CD8-positive, alpha-beta memory T cell (primary cell): Measurements from ENCODE around the gene DIAPH3. TPM values are rescaled to one million over a fixed set of nuclear protein-coding genes. Genes with fewer than 3 reads are reported as not detected.

Experiments
- CTCF ChIA-PET: fragments of 350-600 bp; sonication (Branson Sonifier 250); formaldehyde crosslinking; loops from one replicate; lab custom pipeline; 2021; ENCODE audit warnings: antibody characterized with exemption; lab: Charles Lee
- POLR2A ChIA-PET: fragments of 350-600 bp; sonication (Branson Sonifier 250); formaldehyde crosslinking; loops from one replicate; lab custom pipeline; 2021; ENCODE audit warnings: antibody characterized with exemption; lab: Charles Lee
- DNase-seq, 5 donors: peaks; one replicate each; pipeline versions ENCODE4 v3.0.0 to v3.0.0-alpha.2; 2020 to 2022; ENCODE audit warnings: mixed read lengths in 1 of 5
- H3K27ac ChIP-seq: one replicate; pipeline ENCODE4 v1.7.0; 2013; ENCODE audit warnings: low read depth, mild to moderate bottlenecking, low read length, moderate library complexity
- H3K27me3 ChIP-seq: 2 replicates; pipeline ENCODE4 v1.7.0; 2013; ENCODE audit warnings: low read length, mild to moderate bottlenecking; ENCODE audit not compliant: insufficient read depth, poor library complexity, severe bottlenecking
- H3K36me3 ChIP-seq: 2 replicates; pipeline ENCODE4 v1.7.0; 2013; ENCODE audit warnings: mild to moderate bottlenecking, low read length, moderate library complexity; ENCODE audit not compliant: insufficient read depth
- H3K4me1 ChIP-seq: 2 replicates; pipeline ENCODE4 v1.7.0; 2013; ENCODE audit warnings: mild to moderate bottlenecking, low read length, moderate library complexity; ENCODE audit not compliant: insufficient read depth
- H3K4me3 ChIP-seq: 2 replicates; pipeline ENCODE4 v1.7.0; 2013; ENCODE audit warnings: mild to moderate bottlenecking, low read length
- H3K9me3 ChIP-seq: 2 replicates; pipeline ENCODE4 v1.7.0; 2013; ENCODE audit warnings: mild to moderate bottlenecking, low read length
- H3K27ac Mint-ChIP-seq, 8 donors: one replicate each; pipeline ENCODE4 v1.8.0; 2020 to 2021; ENCODE audit warnings: mixed read lengths in 8 of 8, mild to moderate bottlenecking in 6 of 8, inconsistent platforms in 3 of 8, moderate library complexity in 3 of 8
- H3K27me3 Mint-ChIP-seq, 2 donors: one replicate each; pipeline ENCODE4 v1.8.0; 2020 to 2021; ENCODE audit warnings: mixed read lengths in 2 of 2, mild to moderate bottlenecking in 1 of 2, moderate library complexity in 1 of 2
- H3K36me3 Mint-ChIP-seq, 3 donors: one replicate each; pipeline ENCODE4 v1.8.0; 2020 to 2021; ENCODE audit warnings: mixed read lengths in 3 of 3, inconsistent platforms in 1 of 3, mild to moderate bottlenecking in 1 of 3
- H3K4me1 Mint-ChIP-seq, 3 donors: one replicate each; pipeline ENCODE4 v1.8.0; 2020 to 2021; ENCODE audit warnings: mixed read lengths in 3 of 3, inconsistent platforms in 1 of 3, mild to moderate bottlenecking in 1 of 3
- H3K4me3 Mint-ChIP-seq, 7 donors: one replicate each; pipeline ENCODE4 v1.8.0; 2020 to 2021; ENCODE audit warnings: mixed read lengths in 7 of 7, mild to moderate bottlenecking in 6 of 7, moderate library complexity in 4 of 7, inconsistent platforms in 2 of 7
- H3K9me3 Mint-ChIP-seq, 5 donors: one replicate each; pipeline ENCODE4 v1.8.0; 2020 to 2022; ENCODE audit warnings: mixed read lengths in 5 of 5, mild to moderate bottlenecking in 3 of 5, moderate library complexity in 2 of 5, inconsistent platforms in 1 of 5
- polyA plus RNA-seq: library from polyadenylated mRNA; unstranded; fragments of 300-500 nt; fragmentation: Illumina TruSeq; gene quantifications from one replicate; pipeline ENCODE4 v1.2.3, GENCODE V29; 2021
- total RNA-seq, 2 experiments: library from RNA; stranded (reverse); gene quantifications; one replicate each; pipeline ENCODE4 v1.2.3, GENCODE V29; 2021

The DIAPH3 gene
- total and polyA plus RNA-seq, 3 experiments from 2014 or later: 0.08 to 15.4 (median 14.6) TPM

GRCh38 chr13:59835569-59835968, 328.2 kb downstream of the DIAPH3 start:
- no peak for DNase-seq
- ChIA-PET POLR2A (no interaction called here), CTCF (no interaction called here)
- no peak overlapping the region for H3K4me3 Mint-ChIP-seq
- H3K27ac ChIP-seq: no peak overlapping the region
- H3K27me3 Mint-ChIP-seq: no peaks in the 10 kb centered on the region
- H3K36me3 ChIP-seq: no peaks in the 10 kb centered on the region
- H3K27me3 ChIP-seq: no peaks in the 10 kb centered on the region
- no peaks in the 10 kb centered on the region for H3K4me1 ChIP-seq
- no peak overlapping the region for H3K4me3 ChIP-seq
- no peaks in the 10 kb centered on the region for H3K4me1 Mint-ChIP-seq
- H3K27ac Mint-ChIP-seq: no peak overlapping the region
- H3K9me3 ChIP-seq: no peaks in the 10 kb centered on the region
- no peaks in the 10 kb centered on the region for H3K9me3 Mint-ChIP-seq
- no peaks in the 10 kb centered on the region for H3K36me3 Mint-ChIP-seq

GRCh38 chr13:59834801-59835200, 328.9 kb downstream of the DIAPH3 start:
- Histone ChIP-seq H3K27ac (no peak overlapping the region), H3K9me3 (no peaks in the 10 kb centered on the region), H3K36me3 (no peaks in the 10 kb centered on the region), H3K4me1 (no peaks in the 10 kb centered on the region), H3K4me3 (no peak overlapping the region), H3K27me3 (no peaks in the 10 kb centered on the region)
- Mint-ChIP-seq H3K27me3 (no peaks in the 10 kb centered on the region), H3K36me3 (no peaks in the 10 kb centered on the region), H3K27ac (no peak overlapping the region), H3K4me1 (no peaks in the 10 kb centered on the region), H3K4me3 (no peak overlapping the region), H3K9me3 (no peaks in the 10 kb centered on the region)
- POLR2A ChIA-PET: no interaction called here
- DNase-seq: no peak
- CTCF ChIA-PET: no interaction called here

GRCh38 chr13:59829690-59830089, 334.0 kb downstream of the DIAPH3 start:
- H3K27ac ChIP-seq: no peak overlapping the region
- POLR2A ChIA-PET: no interaction called here
- Mint-ChIP-seq H3K27ac (no peak overlapping the region), H3K4me3 (no peak overlapping the region), H3K36me3 (no peaks in the 10 kb centered on the region), H3K4me1 (no peaks in the 10 kb centered on the region), H3K27me3 (no peaks in the 10 kb centered on the region), H3K9me3 (no peaks in the 10 kb centered on the region)
- no peaks in the 10 kb centered on the region for H3K36me3 ChIP-seq
- CTCF ChIA-PET: no interaction called here
- H3K27me3 ChIP-seq: no peaks in the 10 kb centered on the region
- no peaks in the 10 kb centered on the region for H3K4me1 ChIP-seq
- H3K4me3 ChIP-seq: no peak overlapping the region
- DNase-seq: no peak
- no peaks in the 10 kb centered on the region for H3K9me3 ChIP-seq

DNA sequence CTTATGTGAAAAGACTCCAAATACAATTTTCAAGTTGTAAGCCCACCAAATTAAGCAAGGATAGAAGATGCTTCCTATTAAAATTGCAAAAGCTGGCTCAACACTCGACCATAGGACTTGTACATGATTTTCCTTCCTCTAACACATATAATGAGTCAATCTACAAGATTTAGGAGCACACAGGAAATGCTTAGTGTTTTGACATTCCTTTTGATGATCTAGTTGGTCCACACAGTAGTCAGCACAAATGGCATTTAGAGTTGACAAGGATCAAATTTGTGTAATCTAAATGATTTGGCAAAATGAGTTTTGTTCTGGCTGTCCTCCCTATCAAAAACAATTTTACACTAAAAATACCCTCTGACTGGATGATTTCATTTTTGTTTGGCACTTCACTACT, 340.2 kb downstream of the DIAPH3 start:
- Histone ChIP-seq H3K9me3 (no peaks in the 10 kb centered on the region), H3K27me3 (no peaks in the 10 kb centered on the region), H3K27ac (no peak overlapping the region), H3K4me1 (no peaks in the 10 kb centered on the region), H3K4me3 (no peak overlapping the region), H3K36me3 (no peaks in the 10 kb centered on the region)
- DNase-seq: no peak
- Mint-ChIP-seq H3K4me3 (no peak overlapping the region), H3K9me3 (no peaks in the 10 kb centered on the region), H3K27ac (no peak overlapping the region), H3K4me1 (no peaks in the 10 kb centered on the region), H3K36me3 (no peaks in the 10 kb centered on the region), H3K27me3 (no peaks in the 10 kb centered on the region)
- POLR2A ChIA-PET: no interaction called here
- CTCF ChIA-PET: no interaction called here

DNA sequence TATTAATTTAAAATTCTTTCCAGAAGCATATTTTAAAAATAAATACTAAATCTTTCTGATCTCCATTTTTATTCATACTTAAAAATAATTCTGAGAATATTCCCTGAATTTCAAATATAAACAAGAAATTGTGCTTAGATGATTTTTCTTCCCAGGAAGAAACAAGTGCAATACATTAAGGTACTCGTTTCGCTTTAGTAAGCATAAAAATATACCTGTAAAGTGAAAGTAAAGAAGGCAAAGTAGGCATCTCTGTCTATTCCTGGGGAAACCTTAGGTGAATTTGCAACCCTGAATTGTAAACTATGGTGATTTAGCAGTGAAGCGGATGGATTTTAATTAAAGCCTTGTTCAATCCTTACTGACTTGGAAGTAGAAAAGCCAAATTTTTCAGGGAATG, 354.2 kb downstream of the DIAPH3 start:
- no peak overlapping the region for H3K27ac Mint-ChIP-seq
- H3K27me3 Mint-ChIP-seq: no peaks in the 10 kb centered on the region
- H3K4me1 Mint-ChIP-seq: peaks cover 0 to 4% (median 0%) of the 10 kb centered on the region in 3 donors
- no peaks in the 10 kb centered on the region for H3K9me3 Mint-ChIP-seq
- H3K4me3 Mint-ChIP-seq: no peak overlapping the region
- no peak overlapping the region for H3K27ac ChIP-seq
- POLR2A ChIA-PET: no interaction called here
- CTCF ChIA-PET: no interaction called here
- no peak overlapping the region for H3K4me3 ChIP-seq
- no peaks in the 10 kb centered on the region for H3K4me1 ChIP-seq
- no peak for DNase-seq
- H3K36me3 Mint-ChIP-seq: no peaks in the 10 kb centered on the region
- H3K36me3 ChIP-seq: no peaks in the 10 kb centered on the region
- H3K27me3 ChIP-seq: no peaks in the 10 kb centered on the region
- H3K9me3 ChIP-seq: no peaks in the 10 kb centered on the region

GRCh38 chr13:59806801-59807200, 356.9 kb downstream of the DIAPH3 start:
- DNase-seq: no peak
- H3K4me3 Mint-ChIP-seq: no peak overlapping the region
- no peaks in the 10 kb centered on the region for H3K9me3 ChIP-seq
- no peaks in the 10 kb centered on the region for H3K36me3 ChIP-seq
- H3K4me3 ChIP-seq: no peak overlapping the region
- no peak overlapping the region for H3K27ac Mint-ChIP-seq
- no peak overlapping the region for H3K27ac ChIP-seq
- H3K36me3 Mint-ChIP-seq: no peaks in the 10 kb centered on the region
- H3K27me3 Mint-ChIP-seq: no peaks in the 10 kb centered on the region
- H3K9me3 Mint-ChIP-seq: no peaks in the 10 kb centered on the region
- H3K27me3 ChIP-seq: no peaks in the 10 kb centered on the region
- CTCF ChIA-PET: no interaction called here
- no peaks in the 10 kb centered on the region for H3K4me1 ChIP-seq
- H3K4me1 Mint-ChIP-seq: peaks cover 0 to 4% (median 0%) of the 10 kb centered on the region in 3 donors
- POLR2A ChIA-PET: no interaction called here

- no peaks in the 10 kb centered on the region for H3K27me3 ChIP-seq
- no peaks in the 10 kb centered on the region for H3K36me3 ChIP-seq
- no peaks in the 10 kb centered on the region for H3K4me1 ChIP-seq
- POLR2A ChIA-PET: no interaction called here
- no peak overlapping the region for H3K27ac ChIP-seq
- no peaks in the 10 kb centered on the region for H3K4me1 Mint-ChIP-seq
- H3K4me3 Mint-ChIP-seq: no peak overlapping the region
- DNase-seq: no peak
- no peak overlapping the region for H3K4me3 ChIP-seq
- CTCF ChIA-PET: no interaction called here
- no peaks in the 10 kb centered on the region for H3K9me3 ChIP-seq
- no peak overlapping the region for H3K27ac Mint-ChIP-seq
- H3K9me3 Mint-ChIP-seq: no peaks in the 10 kb centered on the region
- no peaks in the 10 kb centered on the region for H3K27me3 Mint-ChIP-seq
- no peaks in the 10 kb centered on the region for H3K36me3 Mint-ChIP-seq
Observed at GRCh38 chr13:59801107-59801880, 362.4 kb downstream of the DIAPH3 start.

- H3K4me3 Mint-ChIP-seq: no peak overlapping the region
Observed at GRCh38 chr13:59793107-59793506, 370.6 kb downstream of the DIAPH3 start.

More at GRCh38 chr13:59793107-59793506, 370.6 kb downstream of the DIAPH3 start:
- no peaks in the 10 kb centered on the region for H3K4me1 ChIP-seq
- ChIA-PET POLR2A (no interaction called here), CTCF (interaction anchor here (0.6 kb wide), 1 partner anchor 627 kb away, joined by 4 read pairs; no protein-coding TSS in a partner anchor)
- Mint-ChIP-seq H3K9me3 (no peaks in the 10 kb centered on the region), H3K27ac (no peak overlapping the region), H3K36me3 (no peaks in the 10 kb centered on the region), H3K4me1 (no peaks in the 10 kb centered on the region), H3K27me3 (no peaks in the 10 kb centered on the region)
- no peaks in the 10 kb centered on the region for H3K9me3 ChIP-seq
- H3K27ac ChIP-seq: no peak overlapping the region
- H3K4me3 ChIP-seq: no peak overlapping the region
- no peaks in the 10 kb centered on the region for H3K36me3 ChIP-seq
- no peaks in the 10 kb centered on the region for H3K27me3 ChIP-seq
- DNase-seq: no peak
